Adrenal gland (tissue), 5 donors: ENCODE results near the gene TMED10.

Experiments used
- CTCF ChIP-seq, 6 experiments: fragments of 450-650 bp in 4 of 6; fragments of 200-600 bp in 2 of 6; sonication (generic) in 1 of 6; IDR thresholded peaks; 1 replicate in 5 of 6; 2 replicates in 1 of 6; pipeline versions ENCODE4 v1.5.1 to v1.8.0; 2016 to 2021; ENCODE audit warnings: antibody characterized with exemption in 6 of 6, mild to moderate bottlenecking in 2 of 6, moderate library complexity in 1 of 6
- POLR2A ChIP-seq, 2 donors: fragments of 450-650 bp; IDR thresholded peaks; one replicate each; pipeline ENCODE4 v1.6.1; 2017; ENCODE audit warnings: antibody characterized with exemption in 2 of 2, mild to moderate bottlenecking in 2 of 2, moderate library complexity in 1 of 2
- donor health status: DM: no; HTN: no; CAD: no.

- no peak for TF ChIP-seq CTCF (IDR thresholded peaks at IDR 0.05)
- TF ChIP-seq POLR2A (IDR thresholded peaks at IDR 0.05): no peak
These were observed 36.8 kb upstream of the TMED10 start for GRCh38 chr14:75213172-75213571.
